EH (cell line): ENCODE measurements around the gene NAGLU.
A peak's percentile ranks its signal among the peaks of the same experiment; 100 is the strongest.
"Not testable (repeated sequence)": the region's sequence is repeated elsewhere in the genome, so short reads cannot be mapped to it uniquely, and the experiment has no call there.

Source experiments
- DNase-seq: peaks from one replicate; pipeline ENCODE4 v3.0.0-alpha.2; 2015; ENCODE audit warnings: low read depth

Gene NAGLU

DNA sequence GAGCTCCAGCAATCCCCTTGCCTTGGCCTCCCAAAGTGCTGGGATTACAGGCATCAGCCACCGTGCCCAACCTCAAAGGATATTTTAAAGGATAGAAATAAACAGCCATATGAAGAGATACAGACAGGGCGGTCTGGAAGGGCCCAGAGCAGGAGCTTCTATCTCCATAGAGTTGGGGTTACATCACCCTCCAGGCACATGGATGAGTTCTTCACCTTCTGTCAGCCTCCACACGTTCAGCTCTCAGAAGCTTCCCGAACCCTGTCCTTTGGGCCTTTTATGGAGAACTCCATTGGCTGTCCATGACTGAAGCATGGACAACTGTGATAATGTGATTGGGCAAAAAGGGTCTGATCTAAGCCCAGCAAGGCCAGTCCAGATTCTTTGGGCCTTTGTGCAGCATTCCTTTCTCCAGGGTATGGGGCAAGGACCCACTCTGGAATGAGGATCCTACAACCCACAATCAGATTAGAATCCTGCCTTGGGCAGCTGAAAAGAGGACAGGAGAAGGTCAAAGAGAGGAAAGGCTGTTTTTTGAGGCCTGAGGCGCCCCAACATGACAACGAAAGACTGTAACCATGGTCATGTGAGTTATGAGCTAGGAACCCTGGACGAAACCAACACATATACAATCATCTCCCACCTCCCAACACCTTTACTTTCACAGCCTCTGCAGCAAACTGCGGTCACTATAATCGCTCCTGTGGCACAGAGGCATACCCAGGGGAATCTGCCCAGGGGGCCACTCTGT lies 9.9 kb downstream of the NAGLU start:
- DNase-seq = not testable (repeated sequence)

DNA sequence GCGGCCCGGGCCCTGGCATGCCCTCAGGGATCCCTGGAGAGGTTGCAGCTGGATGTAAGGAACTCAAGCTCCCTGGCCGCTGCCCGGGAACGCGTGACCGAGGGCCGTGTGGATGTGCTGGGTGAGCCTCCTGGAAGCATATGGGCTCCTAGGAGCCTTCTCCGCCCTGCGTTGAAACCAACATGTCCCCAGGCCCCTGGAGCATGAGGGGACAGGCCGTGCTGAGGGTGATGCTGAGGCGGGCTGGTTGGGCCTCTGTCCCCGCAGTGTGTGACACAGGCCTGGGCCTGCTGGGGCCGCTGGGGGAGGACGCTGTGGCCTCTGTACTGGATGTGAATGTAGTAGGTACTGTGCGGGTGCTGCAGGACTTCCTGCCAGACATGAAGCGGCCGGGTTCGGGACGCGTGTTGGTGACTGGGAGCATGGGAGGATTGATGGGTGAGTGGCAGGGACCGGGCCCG lies 11.0 kb downstream of the NAGLU start:
- DNase-seq = no peak

GRCh38 chr17:42547698-42548069 lies 11.6 kb downstream of the NAGLU start:
- DNase-seq = no peak

- DNase-seq = peak; percentile 45
These were observed 12.2 kb downstream of the NAGLU start for GRCh38 chr17:42548070-42548837.

- DNase-seq = no peak
These were observed 13.1 kb downstream of the NAGLU start for GRCh38 chr17:42548993-42549755.

DNA sequence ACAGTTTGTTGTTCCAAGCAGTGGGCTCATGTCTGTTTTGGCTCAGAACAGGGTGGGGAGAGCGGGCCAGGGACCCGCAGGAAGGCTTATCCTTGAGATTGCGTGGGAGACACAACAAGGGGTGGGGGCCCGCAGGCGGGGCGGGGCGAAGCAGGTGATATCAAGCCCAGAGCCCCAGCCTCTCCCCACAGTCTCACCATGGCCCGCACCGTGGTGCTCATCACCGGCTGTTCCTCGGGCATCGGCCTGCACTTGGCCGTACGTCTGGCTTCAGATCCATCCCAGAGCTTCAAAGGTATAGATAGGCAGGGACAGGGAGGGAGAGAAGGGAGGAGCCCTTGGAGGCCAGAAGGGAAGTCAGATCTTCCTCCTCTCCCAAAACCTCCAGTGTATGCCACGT lies 16.7 kb downstream of the NAGLU start, which contains the start of gene HSD17B1:
TSS of gene HSD17B1 (plus strand) at position 188 of the 400 bp plus-strand sequence. CDS start at position 199, 11 bp downstream.
- not testable (repeated sequence) for DNase-seq

- no peak for DNase-seq
These were observed 17.2 kb downstream of the NAGLU start for GRCh38 chr17:42553161-42553818.

GRCh38 chr17:42553866-42554249 lies 17.8 kb downstream of the NAGLU start:
- DNase-seq = no peak

GRCh38 chr17:42554250-42555121 lies 18.4 kb downstream of the NAGLU start:
- DNase-seq = peak; percentile 84

- no peak for DNase-seq
These were observed 19.1 kb downstream of the NAGLU start for GRCh38 chr17:42555122-42555622.

GRCh38 chr17:42555961-42556617 lies 20.0 kb downstream of the NAGLU start:
- DNase-seq = peak; percentile 33

- DNase-seq = no peak
These were observed 23.0 kb downstream of the NAGLU start for GRCh38 chr17:42559075-42559474.

DNA sequence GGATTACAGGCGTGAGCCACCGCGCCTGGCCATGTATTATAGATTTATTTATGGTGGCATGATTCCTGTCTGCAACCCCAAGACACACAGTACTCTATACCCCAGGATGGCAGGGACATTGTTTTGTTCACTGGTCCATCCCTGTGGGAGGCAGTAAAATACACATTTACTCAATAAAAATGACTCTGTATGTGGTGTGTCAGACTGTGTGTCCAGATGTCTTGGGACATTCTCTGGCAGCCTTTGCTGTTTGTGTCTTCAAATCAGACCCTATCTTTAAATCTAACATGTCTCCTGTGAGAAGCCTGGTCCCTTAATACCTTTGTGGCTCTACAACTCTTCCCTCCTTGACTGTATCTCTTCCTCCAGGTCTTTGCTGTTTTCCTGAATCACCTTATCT lies 24.2 kb downstream of the NAGLU start:
- peak; percentile 21 for DNase-seq

DNA sequence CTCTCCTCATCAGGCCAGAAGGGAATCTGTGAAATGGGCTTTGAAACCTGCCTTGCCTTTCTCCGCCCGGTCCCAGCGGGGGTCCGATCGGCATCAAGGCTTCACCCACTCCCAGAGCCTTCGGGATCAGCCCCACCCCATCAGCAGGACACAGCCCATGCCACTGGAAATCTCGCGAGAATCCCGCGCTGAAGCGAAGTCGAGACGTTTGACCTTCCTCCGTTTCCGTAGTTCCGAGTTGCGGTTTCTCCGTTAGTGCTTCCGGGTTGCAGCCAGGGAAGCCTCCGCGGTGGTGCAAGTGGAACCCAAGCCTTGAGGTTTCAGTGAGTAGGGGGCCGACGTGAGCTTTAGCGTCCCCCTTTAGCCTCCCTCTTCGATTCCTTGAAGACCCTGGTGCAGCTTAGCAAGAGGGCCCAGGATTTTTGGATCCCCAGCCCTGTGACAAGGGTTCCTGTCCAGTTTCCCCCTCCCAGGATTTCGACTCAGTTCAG lies 25.9 kb downstream of the NAGLU start, which contains the start of gene COASY:
TSS of gene COASY (plus strand) at position 252 of the 491 bp plus-strand sequence. CDS start 475 bp downstream, outside the sequence.
- DNase-seq = peak; percentile 98

DNA sequence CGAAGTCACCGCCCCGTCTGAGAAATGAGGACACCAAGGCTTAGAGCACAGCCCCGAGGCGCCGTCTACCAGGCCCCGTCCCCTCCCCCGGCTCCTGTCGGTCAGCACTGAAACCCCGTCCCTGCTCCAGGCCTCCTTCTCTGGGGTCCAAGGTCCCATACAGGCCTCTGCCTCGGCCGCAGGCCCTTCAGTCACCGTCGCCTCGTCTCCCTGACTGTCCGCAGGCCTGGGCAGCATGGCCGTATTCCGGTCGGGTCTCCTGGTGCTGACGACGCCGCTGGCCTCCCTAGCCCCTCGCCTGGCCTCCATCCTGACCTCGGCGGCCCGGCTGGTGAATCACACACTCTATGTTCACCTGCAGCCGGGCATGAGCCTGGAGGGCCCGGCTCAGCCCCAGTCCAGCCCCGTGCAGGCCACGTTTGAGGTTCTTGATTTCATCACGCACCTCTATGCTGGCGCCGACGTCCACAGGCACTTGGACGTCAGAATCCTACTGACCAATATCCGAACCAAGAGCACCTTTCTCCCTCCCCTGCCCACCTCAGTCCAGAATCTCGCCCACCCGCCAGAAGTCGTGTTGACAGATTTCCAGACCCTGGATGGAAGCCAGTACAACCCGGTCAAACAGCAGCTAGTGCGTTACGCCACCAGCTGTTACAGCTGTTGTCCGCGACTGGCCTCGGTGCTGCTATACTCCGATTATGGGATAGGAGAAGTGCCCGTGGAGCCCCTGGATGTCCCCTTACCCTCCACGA lies 26.5 kb downstream of the NAGLU start:
- DNase-seq = no peak

GRCh38 chr17:42563143-42563509 lies 27.1 kb downstream of the NAGLU start:
- DNase-seq = no peak

DNA sequence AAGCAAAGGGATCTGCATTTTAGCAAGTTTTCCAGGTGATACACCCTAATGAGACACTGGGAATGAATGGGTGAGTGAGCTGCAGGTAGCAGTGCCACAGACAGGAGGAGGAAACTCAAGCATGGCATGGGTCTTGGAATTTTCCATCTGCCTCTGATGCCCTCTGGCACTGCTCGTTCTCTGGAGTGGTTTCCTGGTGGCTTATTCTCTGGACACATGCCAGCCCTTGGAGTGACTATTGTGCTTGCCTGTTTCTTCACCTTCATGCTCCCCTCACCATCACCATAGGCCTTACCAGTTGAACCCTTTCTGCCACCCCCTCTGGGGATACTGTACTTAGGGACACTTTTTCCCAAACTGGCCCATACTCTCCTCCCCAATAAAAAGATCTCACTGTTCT lies 27.5 kb downstream of the NAGLU start:
- DNase-seq = no peak

DNA sequence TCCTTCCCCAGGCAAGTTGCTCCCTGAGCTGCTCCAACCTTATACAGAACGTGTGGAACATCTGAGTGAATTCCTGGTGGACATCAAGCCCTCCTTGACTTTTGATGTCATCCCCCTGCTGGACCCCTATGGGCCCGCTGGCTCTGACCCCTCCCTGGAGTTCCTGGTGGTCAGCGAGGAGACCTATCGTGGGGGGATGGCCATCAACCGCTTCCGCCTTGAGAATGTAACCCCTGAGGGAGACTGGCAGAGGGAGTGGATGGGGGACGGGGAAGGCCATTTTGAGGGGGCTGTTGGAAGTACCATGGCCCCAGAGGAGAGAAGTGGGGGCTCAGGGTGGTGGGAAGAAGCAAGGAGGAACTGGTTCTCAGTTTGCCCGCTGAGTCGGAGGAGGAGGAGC lies 27.9 kb downstream of the NAGLU start:
- DNase-seq = no peak
